ENCODE measurements around the gene IFNGR2.

DNA sequence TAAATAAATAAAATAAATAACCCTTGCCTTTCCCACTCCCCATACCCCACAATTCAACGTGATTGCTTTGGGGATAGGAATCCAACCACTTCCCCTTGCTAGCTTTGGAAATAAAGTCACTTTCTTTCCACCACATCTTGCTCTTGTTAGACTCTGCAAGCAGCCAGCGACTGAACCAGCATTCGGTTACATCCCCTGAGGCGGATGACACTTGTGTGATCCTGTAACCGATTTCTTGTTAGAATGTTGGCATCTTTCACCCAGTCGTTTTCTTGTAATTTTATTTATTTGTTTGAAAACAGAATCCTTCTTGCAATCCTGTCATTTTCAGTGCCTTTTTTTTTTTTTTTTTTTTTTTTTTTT is 1.6 kb upstream of the IFNGR2 start:
- no peak for TF ChIP-seq POLR2A (IDR thresholded peaks at IDR 0.05; ENCODE audit: low read depth, low read length)
- TF ChIP-seq POLR2AphosphoS5 (IDR thresholded peaks at IDR 0.05; ENCODE audit: low read depth, low read length), result no peak
- no peak for TF ChIP-seq TAF1 (IDR thresholded peaks at IDR 0.05; ENCODE audit: borderline replicate concordance, low read depth, low read length)

Data from GM12892 (cell line).